Measurements from ENCODE around the gene FAM167B.

Gene FAM167B

DNA sequence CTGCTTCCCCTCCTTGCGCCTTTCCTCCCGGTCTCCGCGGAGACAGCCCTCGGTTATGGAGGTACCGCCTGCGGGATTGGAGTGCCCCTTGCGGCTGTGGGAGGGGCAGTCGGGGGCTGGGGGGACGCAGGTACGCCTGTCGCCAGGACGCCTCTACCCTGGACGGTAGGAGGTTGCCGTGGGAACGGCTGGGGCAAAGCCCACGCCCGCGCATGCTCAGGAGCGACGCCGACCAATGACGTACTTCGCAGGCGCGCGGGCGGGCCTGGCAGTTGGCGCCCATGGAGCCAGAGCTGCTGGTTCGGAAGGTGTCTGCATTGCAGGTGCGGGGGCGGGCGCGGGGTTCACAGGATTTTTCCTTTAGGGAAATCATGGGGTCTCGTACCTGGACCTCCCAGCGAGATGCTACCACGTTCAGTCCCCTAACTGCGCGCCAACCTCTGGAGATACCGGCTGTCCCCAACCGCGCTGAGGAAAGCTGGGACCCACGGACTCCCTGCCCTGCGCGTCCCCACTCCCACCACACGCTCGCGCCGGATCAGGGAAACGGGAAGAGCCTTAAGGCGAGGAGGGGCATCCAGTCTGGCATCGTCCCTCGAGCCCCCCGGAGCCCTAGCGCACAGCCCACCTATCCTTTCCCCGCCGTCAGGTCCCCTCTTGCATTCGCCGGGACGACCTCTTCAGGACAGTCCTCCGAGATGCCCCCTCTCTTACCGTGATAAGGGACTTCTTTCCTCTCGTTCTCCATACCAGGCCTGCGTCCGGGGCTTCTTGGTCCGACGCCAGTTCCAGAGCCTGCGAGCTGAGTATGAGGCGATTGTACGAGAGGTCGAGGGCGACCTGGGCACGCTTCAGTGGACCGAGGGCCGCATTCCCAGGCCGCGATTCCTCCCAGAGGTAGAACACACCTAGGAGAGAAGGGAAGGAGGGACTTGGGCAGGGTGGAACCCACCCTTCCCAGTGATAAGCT is 41.3 kb upstream of the FAM167B start, which contains the start of gene IQCC:
Gene IQCC, plus strand, starts transcription at position 271 of the 970 bp plus-strand sequence. Its CDS starts 11 bp downstream, at position 282.
- peak; percentile 65 for TF ChIP-seq FOXP2 (optimal IDR thresholded peaks at IDR 0.05; ENCODE audit: borderline replicate concordance, extremely low read depth, extremely low read length, insufficient read depth)
- TF ChIP-seq POLR2AphosphoS5 (IDR thresholded peaks at IDR 0.05; ENCODE audit: low read depth, low read length), result peak; percentile 83
- TF ChIP-seq, protein P1, sequence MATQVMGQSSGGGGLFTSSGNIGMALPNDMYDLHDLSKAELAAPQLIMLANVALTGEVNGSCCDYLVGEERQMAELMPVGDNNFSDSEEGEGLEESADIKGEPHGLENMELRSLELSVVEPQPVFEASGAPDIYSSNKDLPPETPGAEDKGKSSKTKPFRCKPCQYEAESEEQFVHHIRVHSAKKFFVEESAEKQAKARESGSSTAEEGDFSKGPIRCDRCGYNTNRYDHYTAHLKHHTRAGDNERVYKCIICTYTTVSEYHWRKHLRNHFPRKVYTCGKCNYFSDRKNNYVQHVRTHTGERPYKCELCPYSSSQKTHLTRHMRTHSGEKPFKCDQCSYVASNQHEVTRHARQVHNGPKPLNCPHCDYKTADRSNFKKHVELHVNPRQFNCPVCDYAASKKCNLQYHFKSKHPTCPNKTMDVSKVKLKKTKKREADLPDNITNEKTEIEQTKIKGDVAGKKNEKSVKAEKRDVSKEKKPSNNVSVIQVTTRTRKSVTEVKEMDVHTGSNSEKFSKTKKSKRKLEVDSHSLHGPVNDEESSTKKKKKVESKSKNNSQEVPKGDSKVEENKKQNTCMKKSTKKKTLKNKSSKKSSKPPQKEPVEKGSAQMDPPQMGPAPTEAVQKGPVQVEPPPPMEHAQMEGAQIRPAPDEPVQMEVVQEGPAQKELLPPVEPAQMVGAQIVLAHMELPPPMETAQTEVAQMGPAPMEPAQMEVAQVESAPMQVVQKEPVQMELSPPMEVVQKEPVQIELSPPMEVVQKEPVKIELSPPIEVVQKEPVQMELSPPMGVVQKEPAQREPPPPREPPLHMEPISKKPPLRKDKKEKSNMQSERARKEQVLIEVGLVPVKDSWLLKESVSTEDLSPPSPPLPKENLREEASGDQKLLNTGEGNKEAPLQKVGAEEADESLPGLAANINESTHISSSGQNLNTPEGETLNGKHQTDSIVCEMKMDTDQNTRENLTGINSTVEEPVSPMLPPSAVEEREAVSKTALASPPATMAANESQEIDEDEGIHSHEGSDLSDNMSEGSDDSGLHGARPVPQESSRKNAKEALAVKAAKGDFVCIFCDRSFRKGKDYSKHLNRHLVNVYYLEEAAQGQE (IDR thresholded peaks at IDR 0.05; ENCODE audit: insufficient read depth in 1 of 2, low read depth in 2 of 2, low read length in 2 of 2), result no peak
- no peak for TF ChIP-seq TAF1 (IDR thresholded peaks at IDR 0.05; ENCODE audit: borderline replicate concordance, insufficient read depth, low read length)
- TF ChIP-seq SIN3A (IDR thresholded peaks at IDR 0.05; ENCODE audit: borderline replicate concordance, insufficient read depth, low read length), result no peak

DNA sequence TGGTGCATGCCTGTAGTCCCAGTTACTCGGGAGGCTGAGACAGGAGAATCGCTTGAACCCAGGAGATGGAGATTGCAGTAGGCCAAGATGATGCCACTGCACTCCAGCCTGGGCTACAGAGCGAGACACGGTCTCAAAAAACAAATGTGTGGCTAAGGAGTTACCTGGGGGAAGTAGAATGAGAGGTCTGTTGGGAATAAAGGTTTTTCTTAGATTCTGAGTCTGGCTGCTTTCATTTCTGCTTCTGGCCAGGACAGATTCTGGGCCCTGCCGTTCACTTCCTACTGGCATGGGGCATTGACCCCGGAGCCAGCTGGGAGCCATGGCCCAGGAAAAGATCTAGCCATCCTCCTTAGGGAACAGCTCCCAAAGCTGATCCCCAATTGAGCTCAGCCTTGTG is 38.6 kb upstream of the FAM167B start:
- TF ChIP-seq POLR2AphosphoS5 (IDR thresholded peaks at IDR 0.05; ENCODE audit: low read depth, low read length) (no peak), TAF1 (IDR thresholded peaks at IDR 0.05; ENCODE audit: borderline replicate concordance, insufficient read depth, low read length) (no peak), FOXP2 (optimal IDR thresholded peaks at IDR 0.05; ENCODE audit: borderline replicate concordance, extremely low read depth, extremely low read length, insufficient read depth) (no peak), SIN3A (IDR thresholded peaks at IDR 0.05; ENCODE audit: borderline replicate concordance, insufficient read depth, low read length) (no peak)
- TF ChIP-seq, protein P1 (IDR thresholded peaks at IDR 0.05; ENCODE audit: insufficient read depth in 1 of 2, low read depth in 2 of 2, low read length in 2 of 2), result no peak

GRCh38 chr1:32208891-32209328 is 38.1 kb upstream of the FAM167B start, which contains the start of gene DCDC2B:
DCDC2B (plus strand) TSS chr1:32209089; CDS start chr1:32209094, 5 bp downstream.
- TF ChIP-seq TAF1 (IDR thresholded peaks at IDR 0.05; ENCODE audit: borderline replicate concordance, insufficient read depth, low read length) (no peak), SIN3A (IDR thresholded peaks at IDR 0.05; ENCODE audit: borderline replicate concordance, insufficient read depth, low read length) (no peak), FOXP2 (optimal IDR thresholded peaks at IDR 0.05; ENCODE audit: borderline replicate concordance, extremely low read depth, extremely low read length, insufficient read depth) (no peak), POLR2AphosphoS5 (IDR thresholded peaks at IDR 0.05; ENCODE audit: low read depth, low read length) (no peak)
- TF ChIP-seq, protein P1 (IDR thresholded peaks at IDR 0.05; ENCODE audit: insufficient read depth in 1 of 2, low read depth in 2 of 2, low read length in 2 of 2), result no peak

DNA sequence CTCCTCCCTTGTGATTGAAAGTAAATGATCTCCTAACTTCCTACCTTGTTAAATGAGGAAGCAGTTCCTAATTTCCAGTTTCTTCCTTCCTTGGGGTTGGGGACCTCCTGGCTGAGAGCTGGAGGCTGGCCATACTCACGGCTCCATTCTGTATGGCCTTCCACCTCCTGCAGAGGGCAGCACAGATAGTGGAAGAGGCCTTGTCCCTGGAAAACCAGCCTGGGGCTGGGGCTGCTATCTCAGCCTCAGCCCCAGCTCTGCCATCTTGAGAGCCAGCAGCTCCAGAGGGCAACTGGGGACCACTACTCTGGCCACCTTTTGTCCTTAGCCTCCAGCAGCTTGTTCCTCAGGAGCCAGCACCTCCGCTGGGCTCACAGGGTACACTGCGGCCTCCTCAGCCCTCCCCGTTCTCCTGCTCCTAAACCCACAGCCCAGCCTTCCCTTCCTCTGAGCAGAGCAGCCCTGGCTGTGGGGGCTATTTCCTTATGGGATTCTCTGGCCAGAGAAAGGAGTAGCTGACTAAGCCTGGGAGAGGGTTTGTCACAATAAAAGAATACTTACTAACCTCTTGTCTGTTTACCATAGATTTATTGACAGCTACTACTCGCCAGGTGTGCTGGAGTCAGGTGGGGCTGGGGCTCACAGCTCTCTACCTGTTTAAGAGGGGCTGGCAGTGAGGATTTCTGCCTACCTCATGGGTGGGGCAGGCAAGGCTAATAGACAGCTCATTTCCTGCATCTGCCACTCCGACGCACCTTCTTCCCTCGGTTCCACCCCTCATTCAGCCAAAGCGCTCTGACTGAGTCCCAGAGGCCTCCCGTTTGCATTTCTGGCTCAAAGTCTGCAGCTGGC is 31.2 kb upstream of the FAM167B start:
- no peak for TF ChIP-seq SIN3A (IDR thresholded peaks at IDR 0.05; ENCODE audit: borderline replicate concordance, insufficient read depth, low read length)
- no peak for TF ChIP-seq TAF1 (IDR thresholded peaks at IDR 0.05; ENCODE audit: borderline replicate concordance, insufficient read depth, low read length)
- TF ChIP-seq POLR2AphosphoS5 (IDR thresholded peaks at IDR 0.05; ENCODE audit: low read depth, low read length), result no peak
- no peak for TF ChIP-seq FOXP2 (optimal IDR thresholded peaks at IDR 0.05; ENCODE audit: borderline replicate concordance, extremely low read depth, extremely low read length, insufficient read depth)
- TF ChIP-seq, protein P1 (IDR thresholded peaks at IDR 0.05; ENCODE audit: insufficient read depth in 1 of 2, low read depth in 2 of 2, low read length in 2 of 2), result no peak

Measured in PFSK-1 (cell line).